ENCODE data around the gene CBX1.
A peak's percentile ranks its signal among the peaks of the same experiment; 100 is the strongest.
"Not testable (repeated sequence)": the region's sequence is repeated elsewhere in the genome, so short reads cannot be mapped to it uniquely, and the experiment has no call there.

Gene CBX1

DNA sequence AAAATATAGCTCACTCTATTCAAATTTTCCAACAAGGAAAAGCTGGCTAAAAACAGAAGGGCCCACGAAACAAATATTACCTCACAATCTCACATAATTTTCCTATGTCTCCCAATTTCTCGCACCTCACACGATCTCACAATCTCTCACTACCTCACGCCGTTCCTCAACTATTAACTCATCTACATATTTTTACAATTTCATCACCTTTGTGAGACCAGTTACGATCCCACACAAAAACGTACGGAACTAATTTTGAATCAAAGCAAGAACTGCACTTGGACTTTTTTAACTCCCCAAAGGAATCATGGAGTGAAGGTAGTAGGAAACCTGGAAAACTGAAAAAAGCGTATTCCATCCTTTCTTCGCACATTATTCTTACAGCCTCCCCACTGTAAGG, 1.1 kb downstream of the CBX1 start:
- Histone ChIP-seq H3K4me3 (ENCODE audit: low read depth in 1 of 2, low read length in 2 of 2) (peak overlapping the region; percentile 79 to 97), H3K36me3 (ENCODE audit: insufficient read depth, low read length) (no peaks in the 10 kb centered on the region), H3K27me3 (ENCODE audit: control insufficient read depth in 1 of 2, insufficient read depth in 2 of 2, low read length in 2 of 2) (no peaks in the 10 kb centered on the region), H3K27ac (ENCODE audit: low read depth, low read length) (peak overlapping the region; percentile 86), H3K4me1 (ENCODE audit: insufficient read depth, low read length) (peaks cover 13% of the 10 kb centered on the region), H3K9ac (ENCODE audit: low read length) (peak overlapping the region; percentile 50), H3K9me3 (ENCODE audit: low read length) (no peaks in the 10 kb centered on the region)

DNA sequence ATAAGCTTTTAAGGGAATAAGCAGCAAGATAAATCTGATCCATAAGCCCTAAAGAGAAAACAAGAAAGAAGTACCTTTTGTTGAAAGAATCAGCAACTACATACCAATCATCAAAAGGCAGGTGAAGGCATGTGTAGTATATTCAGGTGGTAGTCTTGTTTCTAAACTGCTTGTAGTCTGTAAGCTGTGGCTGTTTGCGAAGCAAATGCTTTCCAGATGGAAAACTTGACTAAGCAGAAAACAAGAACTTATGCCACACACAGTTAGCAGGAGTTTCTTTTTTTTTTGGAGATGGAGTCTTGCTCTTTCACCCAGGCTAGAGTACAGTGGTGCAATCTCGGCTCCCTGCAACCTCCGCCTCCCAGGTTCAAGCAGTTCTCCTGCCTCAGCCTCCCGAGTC, 5.7 kb downstream of the CBX1 start:
- no peak overlapping the region for H3K27ac ChIP-seq (ENCODE audit: low read depth, low read length)
- H3K36me3 ChIP-seq (ENCODE audit: insufficient read depth, low read length), result peaks cover 3% of the 10 kb centered on the region
- H3K4me1 ChIP-seq (ENCODE audit: insufficient read depth, low read length), result peaks cover 13% of the 10 kb centered on the region
- H3K4me3 ChIP-seq (ENCODE audit: low read depth in 1 of 2, low read length in 2 of 2), result no peak overlapping the region
- no peaks in the 10 kb centered on the region for H3K27me3 ChIP-seq (ENCODE audit: control insufficient read depth in 1 of 2, insufficient read depth in 2 of 2, low read length in 2 of 2)
- H3K9me3 ChIP-seq (ENCODE audit: low read length), result no peaks in the 10 kb centered on the region
- no peak overlapping the region for H3K9ac ChIP-seq (ENCODE audit: low read length)

GRCh38 chr17:48093341-48094045, 7.8 kb downstream of the CBX1 start:
- no peak overlapping the region for H3K27ac ChIP-seq (ENCODE audit: low read depth, low read length)
- H3K4me1 ChIP-seq (ENCODE audit: insufficient read depth, low read length), result no peaks in the 10 kb centered on the region
- H3K4me3 ChIP-seq (ENCODE audit: low read depth in 1 of 2, low read length in 2 of 2), result no peak overlapping the region
- no peak overlapping the region for H3K9ac ChIP-seq (ENCODE audit: low read length)
- peaks cover 3% of the 10 kb centered on the region for H3K36me3 ChIP-seq (ENCODE audit: insufficient read depth, low read length)
- H3K27me3 ChIP-seq (ENCODE audit: control insufficient read depth in 1 of 2, insufficient read depth in 2 of 2, low read length in 2 of 2), result no peaks in the 10 kb centered on the region
- no peaks in the 10 kb centered on the region for H3K9me3 ChIP-seq (ENCODE audit: low read length)

GRCh38 chr17:48084932-48085331, 16.3 kb downstream of the CBX1 start:
- no peaks in the 10 kb centered on the region for H3K27me3 ChIP-seq (ENCODE audit: control insufficient read depth in 1 of 2, insufficient read depth in 2 of 2, low read length in 2 of 2)
- H3K4me3 ChIP-seq (ENCODE audit: low read depth in 1 of 2, low read length in 2 of 2), result no peak overlapping the region
- no peaks in the 10 kb centered on the region for H3K36me3 ChIP-seq (ENCODE audit: insufficient read depth, low read length)
- no peak overlapping the region for H3K9ac ChIP-seq (ENCODE audit: low read length)
- peaks cover 15% of the 10 kb centered on the region for H3K4me1 ChIP-seq (ENCODE audit: insufficient read depth, low read length)
- no peaks in the 10 kb centered on the region for H3K9me3 ChIP-seq (ENCODE audit: low read length)
- H3K27ac ChIP-seq (ENCODE audit: low read depth, low read length), result no peak overlapping the region

- H3K9me3 ChIP-seq (ENCODE audit: low read length), result no peaks in the 10 kb centered on the region
- H3K27me3 ChIP-seq (ENCODE audit: control insufficient read depth in 1 of 2, insufficient read depth in 2 of 2, low read length in 2 of 2), result no peaks in the 10 kb centered on the region
- no peak overlapping the region for H3K27ac ChIP-seq (ENCODE audit: low read depth, low read length)
- no peak overlapping the region for H3K9ac ChIP-seq (ENCODE audit: low read length)
- H3K4me3 ChIP-seq (ENCODE audit: low read depth in 1 of 2, low read length in 2 of 2), result no peak overlapping the region
- no peaks in the 10 kb centered on the region for H3K36me3 ChIP-seq (ENCODE audit: insufficient read depth, low read length)
- peaks cover 15% of the 10 kb centered on the region for H3K4me1 ChIP-seq (ENCODE audit: insufficient read depth, low read length)
These were observed 19.4 kb downstream of the CBX1 start for GRCh38 chr17:48081858-48082257.

- not testable (repeated sequence) for H3K4me1 ChIP-seq (ENCODE audit: insufficient read depth, low read length); H3K9me3 ChIP-seq (ENCODE audit: low read length); H3K27ac ChIP-seq (ENCODE audit: low read depth, low read length); H3K4me3 ChIP-seq (ENCODE audit: low read depth in 1 of 2, low read length in 2 of 2); H3K9ac ChIP-seq (ENCODE audit: low read length); H3K27me3 ChIP-seq (ENCODE audit: control insufficient read depth in 1 of 2, insufficient read depth in 2 of 2, low read length in 2 of 2)
- H3K36me3 ChIP-seq (ENCODE audit: insufficient read depth, low read length), result peaks cover 21% of the 10 kb centered on the region
These were observed 24.1 kb downstream of the CBX1 start for GRCh38 chr17:48077152-48077551.

GRCh38 chr17:48074322-48075081, 26.8 kb downstream of the CBX1 start:
- no peak overlapping the region for H3K4me3 ChIP-seq (ENCODE audit: low read depth in 1 of 2, low read length in 2 of 2)
- H3K27ac ChIP-seq (ENCODE audit: low read depth, low read length), result no peak overlapping the region
- H3K36me3 ChIP-seq (ENCODE audit: insufficient read depth, low read length), result peaks cover 38% of the 10 kb centered on the region
- no peaks in the 10 kb centered on the region for H3K4me1 ChIP-seq (ENCODE audit: insufficient read depth, low read length)
- H3K9me3 ChIP-seq (ENCODE audit: low read length), result no peaks in the 10 kb centered on the region
- no peaks in the 10 kb centered on the region for H3K27me3 ChIP-seq (ENCODE audit: control insufficient read depth in 1 of 2, insufficient read depth in 2 of 2, low read length in 2 of 2)
- no peak overlapping the region for H3K9ac ChIP-seq (ENCODE audit: low read length)

- not testable (repeated sequence) for H3K9me3 ChIP-seq (ENCODE audit: low read length); H3K27me3 ChIP-seq (ENCODE audit: control insufficient read depth in 1 of 2, insufficient read depth in 2 of 2, low read length in 2 of 2); H3K4me1 ChIP-seq (ENCODE audit: insufficient read depth, low read length); H3K27ac ChIP-seq (ENCODE audit: low read depth, low read length); H3K9ac ChIP-seq (ENCODE audit: low read length); H3K4me3 ChIP-seq (ENCODE audit: low read depth in 1 of 2, low read length in 2 of 2)
- peaks cover 41% of the 10 kb centered on the region for H3K36me3 ChIP-seq (ENCODE audit: insufficient read depth, low read length)
These were observed 27.6 kb downstream of the CBX1 start for GRCh38 chr17:48073566-48074094.

DNA sequence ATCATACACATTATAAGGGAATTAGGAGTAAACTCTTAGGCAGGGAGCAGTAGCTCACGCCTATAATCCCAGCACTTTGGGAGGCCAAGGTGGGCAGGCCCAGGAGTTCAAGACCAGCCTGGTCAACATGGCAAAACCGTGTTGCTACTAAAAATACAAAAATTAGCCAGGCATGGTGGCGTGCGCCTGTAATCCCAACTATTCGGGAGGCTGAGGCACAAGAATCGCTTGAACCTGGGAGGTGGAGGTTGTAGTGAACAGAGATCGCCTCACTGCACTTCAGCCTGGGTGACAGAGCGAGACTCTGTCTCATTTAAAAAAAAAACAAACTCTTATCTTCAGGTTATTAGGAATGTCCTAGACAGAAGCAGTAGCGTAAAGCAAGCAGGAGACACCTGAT, 28.5 kb downstream of the CBX1 start:
- not testable (repeated sequence) for H3K4me3 ChIP-seq (ENCODE audit: low read depth in 1 of 2, low read length in 2 of 2); H3K27me3 ChIP-seq (ENCODE audit: control insufficient read depth in 1 of 2, insufficient read depth in 2 of 2, low read length in 2 of 2); H3K27ac ChIP-seq (ENCODE audit: low read depth, low read length); H3K4me1 ChIP-seq (ENCODE audit: insufficient read depth, low read length); H3K9ac ChIP-seq (ENCODE audit: low read length); H3K9me3 ChIP-seq (ENCODE audit: low read length)
- peaks cover 46% of the 10 kb centered on the region for H3K36me3 ChIP-seq (ENCODE audit: insufficient read depth, low read length)

DNA sequence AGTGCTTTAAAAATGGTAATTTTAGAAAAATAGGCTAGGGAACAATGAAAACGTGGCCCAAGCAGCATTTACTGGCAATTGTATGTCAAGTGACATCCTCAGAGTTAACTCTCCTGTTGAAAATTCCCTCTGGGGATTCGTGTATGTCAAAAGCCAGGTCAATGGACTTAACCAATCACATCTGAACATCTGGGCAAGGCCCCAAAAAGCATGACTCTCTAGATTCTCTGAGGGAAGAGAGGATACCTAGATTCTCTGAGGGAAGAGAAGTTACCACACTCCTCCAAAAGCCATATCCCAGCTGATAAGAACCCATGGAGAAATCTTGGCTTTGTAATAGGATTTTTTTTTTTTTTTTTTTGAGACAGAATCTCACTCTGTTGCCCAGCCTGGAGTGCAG, 29.6 kb downstream of the CBX1 start:
- Histone ChIP-seq H3K27ac (ENCODE audit: low read depth, low read length) (no peak overlapping the region), H3K4me1 (ENCODE audit: insufficient read depth, low read length) (no peaks in the 10 kb centered on the region), H3K27me3 (ENCODE audit: control insufficient read depth in 1 of 2, insufficient read depth in 2 of 2, low read length in 2 of 2) (no peaks in the 10 kb centered on the region), H3K36me3 (ENCODE audit: insufficient read depth, low read length) (peaks cover 46% of the 10 kb centered on the region), H3K9me3 (ENCODE audit: low read length) (no peaks in the 10 kb centered on the region), H3K4me3 (ENCODE audit: low read depth in 1 of 2, low read length in 2 of 2) (no peak overlapping the region), H3K9ac (ENCODE audit: low read length) (no peak overlapping the region)

DNA sequence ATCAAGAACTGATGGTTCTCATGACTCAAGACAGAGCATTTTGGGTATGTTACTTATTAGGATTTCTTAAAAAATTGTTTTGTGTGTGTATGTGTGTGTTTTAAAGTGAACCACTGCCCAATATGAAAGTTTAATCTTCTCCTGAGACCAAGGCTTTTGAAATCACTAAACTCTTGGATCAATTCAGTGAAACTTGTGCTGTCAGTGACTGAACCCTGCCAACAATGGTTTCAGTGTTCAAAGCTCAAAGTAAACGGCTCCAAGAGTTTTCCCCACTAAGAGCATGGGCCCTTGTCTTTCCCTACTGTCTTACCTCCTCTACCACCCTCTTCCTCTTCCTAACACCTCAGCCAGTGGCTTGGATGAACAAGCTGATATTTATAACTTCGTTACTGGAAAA, 31.1 kb downstream of the CBX1 start:
- H3K4me3 ChIP-seq (ENCODE audit: low read depth in 1 of 2, low read length in 2 of 2), result no peak overlapping the region
- no peaks in the 10 kb centered on the region for H3K27me3 ChIP-seq (ENCODE audit: control insufficient read depth in 1 of 2, insufficient read depth in 2 of 2, low read length in 2 of 2)
- peaks cover 42% of the 10 kb centered on the region for H3K36me3 ChIP-seq (ENCODE audit: insufficient read depth, low read length)
- no peaks in the 10 kb centered on the region for H3K9me3 ChIP-seq (ENCODE audit: low read length)
- H3K4me1 ChIP-seq (ENCODE audit: insufficient read depth, low read length), result no peaks in the 10 kb centered on the region
- H3K9ac ChIP-seq (ENCODE audit: low read length), result no peak overlapping the region
- H3K27ac ChIP-seq (ENCODE audit: low read depth, low read length), result no peak overlapping the region

All from muscle layer of colon (tissue), 2 donors.